Liver (tissue), 9 donors: Measurements from ENCODE around the gene SLX4IP. TPM values are rescaled to one million over a fixed set of nuclear protein-coding genes. Genes with fewer than 3 reads are reported as not detected.

Source experiments
- DNase-seq: peaks from one replicate; pipeline ENCODE4 v3.0.0-alpha.2; 2017; ENCODE audit warnings: low spot score
- H3K27ac ChIP-seq, 2 donors: one replicate each; pipeline ENCODE4 v1.7.0; 2013; ENCODE audit warnings: inconsistent platforms in 2 of 2, low read length in 2 of 2, control low read depth in 1 of 2, low read depth in 1 of 2, mild to moderate bottlenecking in 1 of 2
- H3K27me3 ChIP-seq, 4 donors: one replicate each; pipeline versions ENCODE4 v1.6.1 to v1.7.0; 2013; ENCODE audit warnings: low read length in 3 of 4, inconsistent platforms in 1 of 4, mild to moderate bottlenecking in 1 of 4, moderate library complexity in 1 of 4; ENCODE audit not compliant: control insufficient read depth in 4 of 4, insufficient read depth in 4 of 4
- H3K36me3 ChIP-seq, 4 donors: one replicate each; pipeline versions ENCODE4 v1.6.1 to v1.7.0; 2013; ENCODE audit warnings: low read length in 3 of 4, mild to moderate bottlenecking in 3 of 4, low read depth in 1 of 4, moderate library complexity in 1 of 4; ENCODE audit not compliant: control insufficient read depth in 4 of 4, insufficient read depth in 3 of 4
- H3K4me1 ChIP-seq, 4 donors: one replicate each; pipeline versions ENCODE4 v1.6.1 to v1.7.0; 2013; ENCODE audit warnings: low read length in 3 of 4, mild to moderate bottlenecking in 3 of 4, moderate library complexity in 1 of 4; ENCODE audit not compliant: control insufficient read depth in 4 of 4, insufficient read depth in 4 of 4
- H3K4me3 ChIP-seq, 3 donors: one replicate each; pipeline versions ENCODE4 v1.6.1 to v1.7.0; 2013; ENCODE audit warnings: low read length in 3 of 3, control low read depth in 1 of 3, low read depth in 1 of 3, mild to moderate bottlenecking in 1 of 3
- H3K9ac ChIP-seq, 2 donors: one replicate each; pipeline ENCODE4 v1.7.0; 2013; ENCODE audit warnings: low read length in 2 of 2, mild to moderate bottlenecking in 2 of 2, moderate library complexity in 2 of 2, control low read depth in 1 of 2, low read depth in 1 of 2
- H3K9me3 ChIP-seq, 4 donors: one replicate each; pipeline versions ENCODE4 v1.6.1 to v1.7.0; 2013; ENCODE audit warnings: low read length in 3 of 4; ENCODE audit not compliant: control insufficient read depth in 4 of 4
- ATF3 ChIP-seq: IDR thresholded peaks from 2 replicates; pipeline ENCODE4 v1.6.1; 2016; ENCODE audit warnings: antibody characterized with exemption
- CTCF ChIP-seq: fragments of 150-350 bp; IDR thresholded peaks from 2 replicates; pipeline ENCODE4 v1.5.1; 2017; ENCODE audit warnings: improper control_type of control experiment, low read depth, low read length; ENCODE audit not compliant: missing input control
- EGR1 ChIP-seq, 2 donors: IDR thresholded peaks; 2 replicates each; pipeline ENCODE4 v1.6.1; 2016 to 2018; ENCODE audit warnings: antibody characterized with exemption in 2 of 2, low read depth in 2 of 2
- FOXA1 ChIP-seq: IDR thresholded peaks from 2 replicates; pipeline ENCODE4 v1.6.1; 2016; ENCODE audit warnings: antibody characterized with exemption
- FOXA2 ChIP-seq: IDR thresholded peaks from 2 replicates; pipeline ENCODE4 v1.6.1; 2016; ENCODE audit warnings: antibody characterized with exemption
- GABPA ChIP-seq, 2 donors: IDR thresholded peaks in 1 of 2; conservative IDR thresholded peaks in 1 of 2; 2 replicates each; pipeline ENCODE4 v1.6.1; 2016; ENCODE audit warnings: antibody characterized with exemption in 2 of 2, mild to moderate bottlenecking in 1 of 2, moderate library complexity in 1 of 2
- HNF4G ChIP-seq: IDR thresholded peaks from 2 replicates; pipeline ENCODE4 v1.6.1; 2016; ENCODE audit warnings: antibody characterized with exemption
- MAX ChIP-seq: IDR thresholded peaks from 2 replicates; pipeline ENCODE4 v1.6.1; 2016; ENCODE audit warnings: antibody characterized with exemption
- NR2F2 ChIP-seq: IDR thresholded peaks from 2 replicates; pipeline ENCODE4 v1.6.1; 2016; ENCODE audit warnings: antibody characterized with exemption
- RXRA ChIP-seq, 2 donors: IDR thresholded peaks; 2 replicates each; pipeline ENCODE4 v1.6.1; 2017 to 2018; ENCODE audit warnings: antibody characterized with exemption in 2 of 2, mild to moderate bottlenecking in 1 of 2
- SP1 ChIP-seq: IDR thresholded peaks from 2 replicates; pipeline ENCODE4 v1.6.1; 2018; ENCODE audit warnings: antibody characterized with exemption, mild to moderate bottlenecking
- YY1 ChIP-seq: IDR thresholded peaks from 2 replicates; pipeline ENCODE4 v1.6.1; 2016; ENCODE audit warnings: antibody characterized with exemption, mild to moderate bottlenecking
- ZBTB33 ChIP-seq: IDR thresholded peaks from 2 replicates; pipeline ENCODE4 v1.6.1; 2016; ENCODE audit warnings: antibody characterized with exemption
- WGBS: extraction: QIAGEN DNeasy Blood & Tissue Kit; methylation state at CpG from one replicate; pipeline ENCODE4 v1.1.7; 2013; 5-methylcytosine and 5-hydroxymethylcytosine counted together
- polyA plus RNA-seq, 2 donors: library from polyadenylated mRNA; stranded (reverse) in 1 of 2; unstranded in 1 of 2; fragments of 200-250 nt in 1 of 2; fragments of >200 nt in 1 of 2; fragmentation: Nextera tagmentation in 1 of 2; extraction: Ambion mirVana in 1 of 2; gene quantifications; one replicate each; pipeline versions ENCODE4 v1.2.1 to v1.2.3, GENCODE V29; 2013 to 2015
- total RNA-seq, 2 donors: library from RNA; depleted of rRNA; stranded (reverse); fragments of >200 nt; gene quantifications; one replicate each; pipeline ENCODE4 v1.2.3, GENCODE V29; 2014
- donor health status: healthy.
- donor health status: healthy.
- donor health status: healthy.
- donor health status: healthy.
- donor health status: healthy.

The SLX4IP gene
- total and polyA plus RNA-seq, 4 donors = 1.1 to 3.4 (median 2.7) TPM

- TF ChIP-seq CTCF (no peak), YY1 (no peak), FOXA2 (no peak), EGR1 (IDR thresholded peaks at IDR 0.05; ENCODE audit: low read depth in 2 of 2) (no peak), FOXA1 (no peak), HNF4G (no peak), ZBTB33 (no peak), SP1 (no peak)
These were observed 66.3 kb downstream of the SLX4IP start (continued) for GRCh38 chr20:10501402-10501801.

- no peak for TF ChIP-seq NR2F2
- TF ChIP-seq YY1 = no peak
- Histone ChIP-seq H3K9ac (no peak overlapping the region), H3K36me3 (no peaks in the 10 kb centered on the region), H3K4me1 (peaks cover 4 to 21% (median 19%) of the 10 kb centered on the region in 4 donors), H3K27ac (no peak overlapping the region), H3K4me3 (no peak overlapping the region), H3K9me3 (no peaks in the 10 kb centered on the region), H3K27me3 (no peaks in the 10 kb centered on the region)
- 88% methylated on average over 5 of the region's 5 CpGs for WGBS
- no peak for DNase-seq
These were observed 67.0 kb downstream of the SLX4IP start for GRCh38 chr20:10502098-10502526.

GRCh38 chr20:10504608-10504993, 69.5 kb downstream of the SLX4IP start:
- Histone ChIP-seq H3K9me3 (no peaks in the 10 kb centered on the region), H3K27me3 (no peaks in the 10 kb centered on the region), H3K4me3 (no peak overlapping the region), H3K9ac (no peak overlapping the region), H3K4me1 (peaks cover 4 to 21% (median 19%) of the 10 kb centered on the region in 4 donors), H3K27ac (peak overlapping the region in 1 of 2 donors; percentile 31), H3K36me3 (no peaks in the 10 kb centered on the region)
- WGBS = 94% methylated on average over 7 of the region's 7 CpGs
- no peak for DNase-seq
- TF ChIP-seq FOXA1 = no peak
- TF ChIP-seq MAX = no peak
- no peak for TF ChIP-seq NR2F2
- no peak for TF ChIP-seq GABPA (IDR thresholded peaks at IDR 0.05 in 1 of 2, conservative IDR thresholded peaks at IDR 0.05 in 1 of 2)
- TF ChIP-seq ATF3 = no peak
- no peak for TF ChIP-seq EGR1 (IDR thresholded peaks at IDR 0.05; ENCODE audit: low read depth in 2 of 2)
- no peak for TF ChIP-seq RXRA (IDR thresholded peaks at IDR 0.05)
